ENCODE data around the gene SMYD3.

DNA sequence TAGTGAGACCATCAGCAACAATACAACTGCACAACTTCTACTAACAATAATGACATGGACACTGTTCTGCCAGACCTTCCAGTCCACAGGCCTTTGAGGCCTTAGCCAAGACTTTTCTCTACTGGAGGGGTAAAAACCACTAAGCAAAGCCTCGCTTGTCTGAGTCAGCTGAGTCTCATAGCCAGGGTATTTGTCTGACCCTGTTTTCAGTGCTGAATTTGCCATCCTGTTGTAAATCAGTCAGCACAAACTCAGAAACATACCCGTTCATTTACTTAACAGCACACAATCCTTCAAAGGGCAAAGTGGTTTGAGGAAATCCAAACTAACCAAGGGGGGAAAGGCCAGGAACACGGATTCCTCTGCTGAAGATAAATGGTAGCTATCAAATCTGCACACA, 537.8 kb downstream of the SMYD3 start:
- TF ChIP-seq, protein P1, sequence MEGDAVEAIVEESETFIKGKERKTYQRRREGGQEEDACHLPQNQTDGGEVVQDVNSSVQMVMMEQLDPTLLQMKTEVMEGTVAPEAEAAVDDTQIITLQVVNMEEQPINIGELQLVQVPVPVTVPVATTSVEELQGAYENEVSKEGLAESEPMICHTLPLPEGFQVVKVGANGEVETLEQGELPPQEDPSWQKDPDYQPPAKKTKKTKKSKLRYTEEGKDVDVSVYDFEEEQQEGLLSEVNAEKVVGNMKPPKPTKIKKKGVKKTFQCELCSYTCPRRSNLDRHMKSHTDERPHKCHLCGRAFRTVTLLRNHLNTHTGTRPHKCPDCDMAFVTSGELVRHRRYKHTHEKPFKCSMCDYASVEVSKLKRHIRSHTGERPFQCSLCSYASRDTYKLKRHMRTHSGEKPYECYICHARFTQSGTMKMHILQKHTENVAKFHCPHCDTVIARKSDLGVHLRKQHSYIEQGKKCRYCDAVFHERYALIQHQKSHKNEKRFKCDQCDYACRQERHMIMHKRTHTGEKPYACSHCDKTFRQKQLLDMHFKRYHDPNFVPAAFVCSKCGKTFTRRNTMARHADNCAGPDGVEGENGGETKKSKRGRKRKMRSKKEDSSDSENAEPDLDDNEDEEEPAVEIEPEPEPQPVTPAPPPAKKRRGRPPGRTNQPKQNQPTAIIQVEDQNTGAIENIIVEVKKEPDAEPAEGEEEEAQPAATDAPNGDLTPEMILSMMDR (IDR thresholded peaks at IDR 0.05; ENCODE audit: poor library complexity): no peak
- TF ChIP-seq EZH2phosphoT487 (IDR thresholded peaks at IDR 0.05; ENCODE audit: low read depth, severe bottlenecking, unreplicated experiment) (no peak), EZH2 (IDR thresholded peaks at IDR 0.05; ENCODE audit: borderline replicate concordance) (no peak)

All from hepatocyte (in vitro differentiated cells).